Stimulated activated CD4-positive, alpha-beta T cell treated with anti-CD3 and anti-CD28 coated beads, Interleukin-4, amount 100 ng/mL, for 1 hour (primary cell): ENCODE data around the gene PLET1.

Experiments used
- DNase-seq: peaks from one replicate; pipeline ENCODE4 v3.0.0-alpha.2; 2020

Gene PLET1, protein sequence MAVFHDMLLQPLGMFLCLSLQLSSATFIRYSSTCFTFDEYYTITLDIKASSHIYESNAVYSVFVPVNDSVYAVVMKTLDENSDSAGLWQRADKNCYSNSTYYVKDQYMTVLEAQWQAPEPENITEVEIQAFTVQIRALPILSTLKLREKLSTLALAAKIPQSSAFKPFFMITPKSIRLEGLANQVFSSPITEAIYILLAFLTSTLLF

DNA sequence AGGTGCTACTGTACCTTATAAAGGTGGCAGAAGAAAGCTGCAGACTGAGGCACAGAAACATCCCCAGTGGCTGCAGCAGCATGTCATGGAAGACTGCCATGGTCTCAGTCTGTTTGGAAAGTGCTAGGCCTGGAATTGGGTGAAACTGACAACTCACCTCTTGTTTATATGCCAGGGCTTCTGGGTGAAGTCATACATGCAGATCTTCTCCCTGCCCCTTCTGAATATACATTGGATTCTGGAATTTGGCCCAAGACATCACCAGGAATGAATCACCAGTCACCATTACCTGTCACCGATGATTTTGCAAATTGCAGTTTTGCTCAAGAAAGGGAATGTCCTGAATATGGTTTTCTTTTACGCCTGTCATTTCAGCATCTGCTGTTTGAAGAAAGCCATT lies at the start of gene PLET1:
TSS of gene PLET1 (minus strand) at position 371 of the 400 bp plus-strand sequence. CDS start at position 100, 271 bp downstream.
- no peak for DNase-seq

DNA sequence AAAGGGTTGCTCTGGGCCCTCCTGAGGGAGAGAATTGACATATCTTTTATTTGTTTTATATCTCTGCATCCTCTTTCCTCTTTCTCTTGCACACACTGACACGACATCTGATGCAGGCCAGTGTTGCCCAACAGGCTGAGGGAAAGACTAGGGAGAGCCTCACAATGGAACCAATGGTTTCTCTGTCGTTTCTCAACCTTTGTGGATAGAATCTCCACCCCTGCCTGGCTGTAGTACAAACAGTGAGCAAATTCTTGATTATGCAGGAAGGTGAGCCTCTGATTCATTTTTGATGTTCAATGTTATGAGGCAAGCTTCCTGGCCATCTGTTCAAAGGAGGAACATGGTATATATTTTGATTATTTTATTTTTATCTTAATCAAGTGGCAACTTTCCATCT lies 49.8 kb upstream of the PLET1 start:
- DNase-seq: no peak

DNA sequence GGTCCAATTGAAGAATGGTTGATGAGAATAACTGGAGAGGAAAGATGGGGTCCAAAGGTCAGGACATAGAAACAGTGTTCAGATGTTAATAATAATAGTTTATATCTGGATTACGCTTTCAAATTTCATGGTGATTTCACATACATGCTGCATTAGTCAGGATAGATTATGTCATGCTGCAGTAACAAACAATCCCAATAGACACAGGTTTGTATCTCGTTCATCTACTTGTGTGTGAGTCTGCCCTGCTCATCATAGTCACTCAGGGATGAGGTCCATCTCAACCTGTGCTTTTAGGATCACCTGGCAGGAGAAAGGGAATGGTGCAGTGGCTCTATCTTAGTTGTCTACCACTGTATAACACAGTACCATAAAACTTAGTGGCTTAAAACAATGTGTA lies 48.0 kb upstream of the PLET1 start:
- DNase-seq: no peak

DNA sequence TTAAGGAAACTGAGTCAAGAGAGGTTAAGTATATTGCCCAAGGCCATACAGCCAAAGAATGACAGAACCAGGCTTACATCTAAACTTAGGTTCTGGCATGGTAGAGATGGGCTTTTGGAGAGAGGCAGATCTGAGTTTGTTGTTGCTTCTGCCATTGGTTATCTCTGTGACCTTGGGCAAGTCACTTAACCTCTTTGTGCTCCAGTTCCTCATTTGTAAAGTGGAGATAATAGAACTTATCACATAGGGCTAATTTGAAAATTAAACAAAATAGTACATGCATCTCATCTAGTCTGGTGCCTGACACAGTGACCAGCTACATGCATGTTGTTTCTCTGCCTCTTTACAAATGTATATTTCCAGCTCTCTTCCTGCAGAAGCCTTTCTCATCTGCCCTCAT lies 47.0 kb upstream of the PLET1 start:
- DNase-seq: no peak

DNA sequence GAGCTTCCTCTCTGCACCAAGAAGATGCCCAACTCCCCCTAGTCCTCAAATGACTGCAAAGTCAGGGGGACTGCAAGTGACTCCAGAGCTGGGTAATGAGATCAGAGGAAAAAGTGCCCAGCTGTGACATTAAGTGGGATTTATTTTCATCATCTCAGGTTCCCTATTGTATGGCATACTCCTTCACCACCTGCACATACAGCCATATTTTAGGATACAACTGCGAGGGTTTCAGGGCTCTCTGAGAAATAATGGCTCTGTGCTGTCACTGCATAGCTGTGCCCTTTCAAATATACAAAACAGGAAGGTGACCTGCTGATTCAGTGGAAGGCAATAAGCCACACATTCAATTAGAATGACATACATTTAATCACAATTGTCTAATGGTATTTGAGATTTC lies 45.6 kb upstream of the PLET1 start:
- DNase-seq: no peak

DNA sequence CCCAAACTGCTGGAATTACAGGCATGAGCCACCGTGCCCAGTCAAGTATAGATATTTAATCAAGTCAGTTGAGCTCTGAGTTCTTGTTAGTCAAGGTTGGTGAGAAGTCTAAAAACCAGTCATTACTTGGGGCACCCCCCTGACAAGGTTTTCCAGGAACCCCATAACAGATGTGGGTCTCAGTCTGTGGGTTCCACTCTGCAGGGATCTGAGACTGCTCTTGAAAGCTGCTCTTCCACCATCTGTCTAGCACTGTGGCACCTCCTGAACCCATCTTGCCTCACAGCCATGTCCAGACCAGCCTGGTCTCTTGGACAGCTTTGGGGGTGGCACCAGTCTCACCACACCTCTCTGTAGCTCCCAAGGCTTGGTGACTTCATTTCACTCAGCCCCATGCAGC lies 44.3 kb upstream of the PLET1 start:
- DNase-seq: no peak

DNA sequence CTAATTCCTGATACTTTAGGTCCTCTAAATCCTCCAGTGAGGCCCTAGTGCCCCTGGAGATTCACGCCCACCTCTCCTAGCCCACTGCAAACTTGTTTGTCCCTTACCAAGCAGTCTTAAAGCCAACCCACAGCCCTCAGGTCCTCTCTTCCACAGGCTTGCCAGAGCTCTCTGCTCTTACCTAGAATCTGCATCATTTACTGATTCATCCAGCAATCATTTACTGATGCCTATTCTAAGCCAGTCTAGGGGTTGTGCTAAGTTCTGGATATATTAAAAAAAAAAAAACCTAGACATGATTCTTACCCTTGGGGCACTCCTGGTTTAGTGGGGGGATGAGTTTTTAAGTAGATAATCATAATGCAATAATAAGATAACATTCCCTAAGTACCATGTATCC lies 43.0 kb upstream of the PLET1 start:
- DNase-seq: no peak

DNA sequence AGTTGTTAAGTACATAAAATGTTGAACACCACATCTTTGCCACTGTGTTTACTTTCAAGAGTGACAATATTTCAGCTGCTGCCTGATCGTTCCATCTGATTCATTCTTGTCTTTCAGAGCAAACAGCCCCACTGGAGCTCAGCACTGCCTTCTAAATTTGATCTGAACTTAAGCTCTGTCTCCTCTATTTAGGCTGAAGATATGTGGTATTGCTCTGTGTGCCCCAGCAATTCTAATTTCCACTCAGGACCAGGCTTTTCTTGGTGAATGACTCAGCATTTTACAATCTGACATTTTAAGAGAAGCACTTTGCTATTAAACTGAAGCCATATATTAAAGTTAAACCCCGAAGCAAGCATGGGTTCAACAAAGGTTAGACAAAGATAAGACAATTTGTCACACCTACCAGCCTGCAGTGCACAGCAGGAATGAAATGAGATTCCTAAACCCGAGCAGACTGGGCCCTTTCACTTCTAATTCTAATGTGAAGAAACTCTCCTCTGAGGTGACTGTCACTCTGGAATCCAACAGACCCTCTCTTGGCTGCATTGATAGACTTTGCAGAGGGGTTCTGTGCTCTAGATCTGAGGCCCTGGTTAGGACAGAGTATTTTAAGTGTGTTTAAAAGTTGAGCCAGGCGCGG lies 41.7 kb upstream of the PLET1 start:
- no peak for DNase-seq

DNA sequence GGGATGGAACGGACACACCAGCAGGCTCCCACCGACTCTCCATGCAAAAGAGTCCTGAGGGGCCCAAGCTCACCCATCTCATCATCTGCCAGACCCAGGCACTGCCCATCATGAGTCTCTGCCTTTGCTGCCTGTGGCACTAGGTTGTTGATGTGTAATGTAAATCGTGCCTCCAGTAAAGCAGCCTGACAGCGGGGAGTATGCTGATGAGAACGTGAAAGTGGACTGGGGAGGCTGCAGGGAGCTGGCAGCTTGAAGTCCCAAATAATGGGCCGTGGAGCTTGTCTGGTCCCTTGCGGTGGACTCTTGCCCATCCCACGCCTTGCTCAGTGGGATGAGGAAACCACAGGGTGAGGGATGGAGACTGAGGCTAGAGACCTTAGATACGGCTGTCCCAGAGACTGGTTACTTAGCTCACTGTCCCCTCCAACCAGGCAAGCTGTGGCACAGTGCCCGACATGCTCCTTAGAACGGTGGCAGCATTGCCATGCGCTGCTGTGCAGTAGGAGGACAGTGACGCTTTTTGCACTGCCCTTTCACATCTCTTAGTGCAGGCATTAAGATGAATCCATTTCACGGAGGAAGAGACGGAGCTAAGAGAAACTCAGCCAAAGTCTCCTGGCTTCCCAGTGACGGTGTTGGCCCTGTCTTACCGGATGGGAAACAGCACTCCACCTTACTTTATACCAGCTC lies 39.6 kb upstream of the PLET1 start:
- no peak for DNase-seq

DNA sequence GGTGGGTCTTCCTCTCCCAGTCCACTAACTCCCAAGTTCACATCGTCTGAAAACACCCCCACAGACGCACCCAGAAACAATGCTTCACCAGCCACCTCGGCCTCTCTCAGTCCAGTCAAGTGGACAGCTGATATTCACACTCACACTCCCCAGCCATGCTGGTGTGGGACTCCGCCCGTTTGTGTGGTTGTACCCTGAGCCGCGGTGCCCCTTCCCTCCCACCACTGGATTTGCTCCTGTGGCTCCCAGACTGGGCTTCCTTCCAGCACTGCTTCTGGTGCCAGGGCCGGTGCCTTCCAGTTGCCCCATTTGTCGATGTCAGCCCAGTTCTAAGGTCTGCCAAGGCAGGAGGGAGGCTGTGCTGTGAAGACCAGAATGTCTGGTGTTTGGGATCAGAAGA lies 37.9 kb upstream of the PLET1 start:
- no peak for DNase-seq

DNA sequence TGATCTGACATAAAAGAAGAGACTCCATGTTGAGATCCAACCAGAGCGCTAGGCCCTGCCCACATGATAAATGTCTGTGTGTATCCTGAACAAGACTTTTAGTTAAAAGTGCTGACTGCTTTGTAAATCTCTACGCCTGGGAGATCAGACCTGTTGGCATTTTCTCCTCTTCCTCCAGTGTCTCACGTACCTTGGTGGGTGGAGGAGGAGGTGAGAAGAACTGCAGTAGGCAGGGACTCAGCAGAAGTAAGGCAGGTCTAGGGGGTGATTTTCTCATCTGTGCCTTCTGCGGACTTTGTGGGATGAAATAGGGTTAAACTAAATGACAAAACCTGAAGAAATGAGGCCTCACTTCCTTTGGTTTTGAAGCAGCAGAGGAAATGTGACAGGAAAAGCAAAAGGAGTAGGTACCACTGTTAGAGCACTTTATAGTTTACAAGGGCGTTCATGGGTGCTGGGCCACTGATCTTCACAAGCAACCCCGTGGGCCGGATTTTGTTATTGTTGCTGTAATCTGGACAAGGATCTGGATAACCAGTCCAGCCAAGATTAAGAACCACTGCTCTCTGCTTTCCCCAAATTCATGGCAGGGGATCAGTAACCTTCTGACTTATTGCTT lies 36.7 kb upstream of the PLET1 start:
- DNase-seq: no peak

DNA sequence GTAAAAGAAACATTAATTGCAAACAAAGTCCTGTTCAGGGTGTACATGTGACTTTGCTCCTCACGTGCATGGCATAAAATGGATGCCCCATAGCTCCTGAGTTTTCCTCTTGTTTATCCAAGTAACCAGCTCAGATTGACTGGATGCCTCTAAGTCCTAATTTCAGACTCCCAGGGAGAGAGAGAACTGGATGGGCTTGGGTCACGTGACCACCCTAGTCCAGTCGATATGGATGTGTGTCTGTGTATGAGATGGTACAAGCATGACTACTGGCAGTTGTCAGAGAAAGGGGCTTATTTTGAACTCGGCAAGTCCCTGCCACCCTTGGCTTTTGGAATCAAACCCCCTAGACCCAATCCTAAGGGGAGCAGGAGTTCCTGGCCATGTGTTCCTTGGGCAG lies 35.4 kb upstream of the PLET1 start:
- no peak for DNase-seq

DNA sequence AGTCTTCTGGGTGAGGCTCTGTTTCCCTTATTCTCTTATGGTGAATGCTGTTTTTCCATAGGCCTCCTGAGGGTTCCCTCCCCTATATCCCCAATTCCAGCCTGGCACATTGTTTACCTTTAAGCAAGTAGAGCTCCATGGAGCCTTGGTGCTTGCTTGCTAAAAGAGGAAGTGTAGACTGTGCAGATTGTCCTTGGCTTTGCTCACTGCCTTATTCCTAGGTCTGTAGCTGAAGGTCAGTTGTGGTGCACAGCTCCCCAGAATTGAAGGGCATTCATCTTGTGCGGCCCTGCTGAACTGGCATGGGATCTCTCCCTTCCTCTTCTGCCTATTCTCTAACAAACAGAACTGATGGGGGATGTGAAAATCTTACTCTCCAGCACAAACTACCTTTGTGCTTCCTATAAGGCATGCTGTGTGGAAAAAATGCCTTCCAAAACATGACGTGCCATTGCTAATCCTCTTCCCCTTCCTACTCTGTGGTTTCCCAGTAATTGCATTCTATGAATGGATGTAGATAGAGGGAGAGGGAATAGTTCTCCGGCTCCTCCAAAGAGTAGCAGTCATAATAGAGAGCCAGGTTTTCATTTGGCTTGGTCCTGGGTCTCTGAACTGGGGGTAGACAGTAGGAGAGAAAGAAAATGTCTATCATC lies 34.2 kb upstream of the PLET1 start:
- no peak for DNase-seq

DNA sequence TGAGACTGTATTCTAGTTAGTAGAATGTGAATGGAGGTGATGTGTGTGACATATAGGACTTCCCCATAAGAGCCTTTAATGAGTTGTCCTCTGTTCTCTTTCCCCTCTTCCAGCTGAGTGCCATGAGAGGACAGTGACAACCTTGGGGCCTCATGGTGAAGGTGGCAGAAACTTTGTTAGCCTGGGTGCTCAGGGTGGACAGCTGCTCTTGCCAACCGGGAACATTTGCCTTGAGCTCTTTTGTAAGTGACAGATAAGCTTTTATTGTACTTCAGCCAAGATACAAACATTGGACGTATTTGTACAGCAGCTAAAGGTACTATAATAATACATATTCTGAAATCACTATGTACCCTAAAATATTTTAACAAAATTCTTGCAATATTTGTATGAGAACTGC lies 33.0 kb upstream of the PLET1 start:
- DNase-seq: no peak

DNA sequence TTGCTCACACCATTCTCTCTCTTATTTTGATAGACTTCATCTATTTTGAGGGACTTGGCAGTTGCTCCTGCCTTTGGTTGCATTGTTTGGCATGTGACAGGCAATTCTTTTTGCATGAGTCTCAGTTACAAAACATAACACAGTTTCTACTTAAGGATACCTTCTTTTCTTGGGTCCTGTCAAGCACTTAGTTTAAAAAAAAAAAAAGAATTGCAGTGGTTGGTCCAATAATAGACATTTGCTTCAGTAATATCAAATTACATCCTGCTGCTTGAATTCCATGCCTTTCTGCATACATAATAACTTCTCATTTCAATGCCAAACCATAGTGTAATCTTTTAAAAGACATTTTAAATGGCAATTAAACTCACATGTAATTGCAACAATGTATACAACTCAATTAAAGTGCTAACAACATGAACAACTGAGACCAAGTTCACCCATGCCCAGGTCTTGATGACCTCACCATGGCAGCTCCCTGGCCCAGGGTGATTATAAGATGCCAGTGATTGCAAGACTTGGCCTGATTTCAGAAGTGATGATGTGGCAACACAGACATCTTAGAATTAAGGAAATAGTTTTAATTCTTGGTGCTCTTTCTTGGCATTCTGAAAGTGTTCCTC lies 32.2 kb upstream of the PLET1 start:
- no peak for DNase-seq

DNA sequence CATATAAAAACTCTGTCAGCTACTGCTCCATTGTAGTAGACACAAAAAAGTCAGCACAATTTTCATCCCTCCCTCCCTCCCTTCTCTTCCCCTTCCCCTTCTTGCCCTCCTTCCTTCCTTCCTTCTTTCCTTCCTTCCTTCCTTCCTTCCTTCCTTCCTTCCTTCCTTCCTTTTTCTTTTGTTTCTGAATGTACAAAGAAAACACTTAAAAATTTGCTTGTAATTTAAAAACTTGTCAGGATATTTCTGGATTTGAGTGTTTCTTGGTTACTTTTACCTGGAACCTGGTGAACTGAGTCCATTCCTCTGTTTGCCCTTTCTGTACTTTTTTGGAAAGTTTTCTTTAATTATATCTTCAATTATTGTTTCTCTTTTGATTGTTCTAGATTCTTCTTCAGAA lies 31.5 kb upstream of the PLET1 start:
- no peak for DNase-seq

DNA sequence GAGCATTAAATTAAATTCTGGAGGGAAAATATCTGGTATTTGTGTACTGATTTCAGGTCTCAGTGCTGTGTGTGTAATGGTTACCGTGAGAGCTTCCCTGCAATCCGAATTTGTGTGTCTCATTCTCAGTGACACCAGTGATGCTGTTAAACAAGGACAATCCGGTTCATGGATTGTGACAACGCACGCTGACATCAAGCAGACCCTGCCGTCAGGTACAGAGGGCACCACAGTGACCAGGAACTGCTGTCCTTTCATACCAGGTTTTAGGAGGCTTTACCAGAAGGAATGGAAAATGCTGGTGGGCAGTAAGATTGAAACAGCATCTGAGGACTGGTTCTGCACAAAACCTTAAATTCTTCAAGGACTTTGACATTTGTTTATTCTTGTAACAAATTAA lies 30.5 kb upstream of the PLET1 start:
- no peak for DNase-seq

DNA sequence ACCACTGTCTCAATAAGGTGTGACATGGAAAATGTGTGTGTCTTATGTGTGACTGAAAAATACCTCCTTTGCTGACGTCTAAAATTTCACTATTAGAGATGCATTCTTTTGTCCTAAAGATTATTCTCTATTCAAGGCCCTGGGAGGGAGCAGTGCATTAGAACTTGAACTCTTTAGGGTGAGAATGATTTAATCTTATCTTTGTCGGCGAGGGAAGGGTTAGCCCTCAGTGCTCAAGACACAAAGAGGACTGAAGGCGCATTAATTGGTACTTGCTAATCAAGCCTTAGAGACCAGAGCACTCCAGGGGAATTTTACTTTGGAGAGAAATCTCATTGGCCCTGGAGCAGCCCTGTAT lies 29.8 kb upstream of the PLET1 start:
- no peak for DNase-seq

DNA sequence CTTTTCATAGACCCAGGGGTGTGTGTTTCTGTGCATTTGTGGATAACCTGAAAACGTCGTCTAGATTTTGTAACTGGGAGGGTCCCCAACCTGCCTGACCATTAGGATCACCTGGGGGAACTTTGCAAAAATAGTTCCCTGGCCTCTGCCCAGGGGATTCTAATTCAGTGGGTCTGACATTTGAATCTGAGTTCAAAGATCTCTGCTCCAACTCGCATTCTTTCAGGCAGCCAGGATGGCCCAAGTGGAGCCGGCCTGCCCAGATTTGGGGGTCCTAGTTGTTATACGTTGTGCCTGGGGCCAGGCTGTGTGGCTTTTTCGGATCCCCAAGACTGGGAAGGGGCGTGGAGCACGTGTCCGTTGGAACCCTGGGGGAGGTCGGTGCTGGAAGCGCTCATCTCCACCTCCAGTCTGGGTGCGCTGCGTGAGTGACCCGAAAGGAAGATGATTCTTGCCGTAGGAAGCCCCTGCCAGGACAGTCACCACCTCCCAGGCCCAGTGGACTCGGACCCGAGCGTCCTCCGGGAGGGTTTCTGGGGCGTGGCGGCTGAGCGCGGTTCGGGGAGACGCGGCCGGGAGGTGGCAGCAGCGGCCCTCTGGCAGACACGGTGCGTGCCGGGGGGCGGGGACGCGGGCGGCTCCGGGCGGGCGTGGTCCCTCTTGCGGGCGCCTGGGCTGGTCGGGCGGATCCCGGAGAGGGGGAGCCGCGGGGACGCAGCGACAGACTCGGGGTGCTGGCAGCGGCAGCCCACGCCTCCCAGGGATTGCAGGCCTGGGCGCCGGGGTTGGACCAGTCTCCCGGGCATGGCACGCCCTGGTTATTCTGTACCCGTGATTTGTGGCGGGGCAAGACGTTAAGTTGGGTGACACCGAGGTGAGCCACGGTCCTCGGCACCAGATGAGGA lies 29.2 kb upstream of the PLET1 start:
- DNase-seq: peak; percentile 85

DNA sequence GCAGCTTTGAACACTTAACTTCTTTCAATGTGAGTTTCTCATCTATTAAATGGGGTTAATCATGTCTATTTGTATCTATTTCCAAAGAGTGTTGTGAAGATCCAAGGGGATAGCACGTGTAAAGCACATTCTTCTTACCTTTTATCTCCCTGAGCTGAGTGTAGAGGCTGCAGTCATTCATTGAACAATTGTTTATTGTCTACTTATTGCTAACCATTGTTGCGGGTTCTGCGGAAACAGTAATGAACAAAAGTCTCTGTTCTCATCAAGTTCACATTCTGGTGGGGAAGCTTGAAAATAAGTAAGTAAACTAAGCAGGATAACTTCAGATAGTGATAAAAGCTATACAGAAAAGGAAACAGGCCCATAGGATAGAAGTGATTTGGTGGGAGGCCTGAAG lies 27.4 kb upstream of the PLET1 start:
- DNase-seq: no peak

DNA sequence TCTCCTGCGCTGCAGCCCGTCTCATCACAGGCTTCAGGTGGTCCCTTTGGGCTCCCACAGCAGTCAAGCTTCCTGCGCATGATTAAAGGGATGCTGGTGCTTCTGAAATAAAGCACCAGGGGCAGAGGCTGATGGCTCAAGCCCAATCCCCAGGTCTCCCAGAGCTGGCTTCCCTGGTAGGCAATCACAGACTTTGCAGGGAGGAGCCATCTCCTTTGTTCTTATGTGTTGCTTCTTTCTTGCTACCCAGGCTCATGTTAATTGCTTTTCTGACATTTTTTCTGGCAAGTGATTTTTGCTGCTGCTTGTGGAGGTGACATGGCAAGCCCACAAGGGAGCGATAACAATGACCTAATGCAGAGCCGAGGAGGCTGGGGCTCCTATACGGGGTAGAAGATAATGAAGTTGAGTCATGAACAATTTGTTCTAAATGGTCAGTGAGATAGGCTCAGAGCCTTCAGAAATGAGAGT lies 25.2 kb upstream of the PLET1 start:
- no peak for DNase-seq

DNA sequence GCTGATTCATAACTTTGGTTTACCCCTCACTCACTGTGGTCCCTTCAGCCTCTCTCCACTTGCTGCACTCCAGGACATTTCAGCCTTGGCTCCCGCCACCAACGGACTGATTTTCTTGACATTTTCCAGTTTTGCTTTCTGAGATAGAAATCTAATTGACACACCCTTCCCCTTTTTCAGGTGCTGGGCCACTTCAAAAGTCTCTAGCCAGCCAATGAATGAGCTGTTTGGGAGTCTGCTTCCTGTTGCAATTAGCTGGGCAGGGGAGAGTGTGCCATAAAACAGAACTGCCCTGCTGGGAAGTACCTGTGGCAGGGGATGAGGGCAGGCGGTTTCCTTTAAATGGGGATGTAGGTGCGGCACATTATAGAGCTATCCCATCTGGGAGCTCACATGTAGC lies 21.1 kb upstream of the PLET1 start:
- no peak for DNase-seq
